NT2/D1 (cell line): ENCODE measurements around the gene DEUP1.

ENCODE experiments used
- DNase-seq: peaks from one replicate; pipeline ENCODE4 v3.0.0-alpha.2; 2011; ENCODE audit warnings: low read depth, low spot score
- H3K27me3 ChIP-seq: 2 replicates; pipeline ENCODE4 v1.6.0; 2011; ENCODE audit warnings: mild to moderate bottlenecking; ENCODE audit not compliant: insufficient read length, insufficient read depth
- H3K36me3 ChIP-seq: 2 replicates; pipeline ENCODE4 v1.6.1; 2011; ENCODE audit warnings: mild to moderate bottlenecking, low read length, mixed read lengths; ENCODE audit not compliant: insufficient read depth, insufficient read length
- H3K4me1 ChIP-seq: 2 replicates; pipeline ENCODE4 v1.5.1; 2011; ENCODE audit not compliant: insufficient read depth, insufficient read length
- H3K4me3 ChIP-seq: 2 replicates; pipeline ENCODE4 v1.5.1; 2011; ENCODE audit warnings: low read depth; ENCODE audit not compliant: insufficient read length
- H3K9ac ChIP-seq: 2 replicates; pipeline ENCODE4 v1.6.0; 2011; ENCODE audit warnings: low read depth; ENCODE audit not compliant: insufficient read length
- H3K9me3 ChIP-seq: 2 replicates; pipeline ENCODE4 v1.5.1; 2011; ENCODE audit warnings: mild to moderate bottlenecking, low read length; ENCODE audit not compliant: insufficient read depth
- SUZ12 ChIP-seq: IDR thresholded peaks from 2 replicates; pipeline ENCODE4 v1.6.1; 2011; ENCODE audit not compliant: insufficient read length, insufficient read depth; ENCODE audit errors: extremely low read depth
- YY1 ChIP-seq: IDR thresholded peaks from 2 replicates; pipeline ENCODE4 v1.6.1; 2011; ENCODE audit not compliant: insufficient read length, insufficient read depth
- ZNF274 ChIP-seq: IDR thresholded peaks from 2 replicates; pipeline ENCODE4 v1.6.1; 2011; ENCODE audit warnings: mild to moderate bottlenecking, low read depth, low read length

DEUP1 gene

GRCh38 chr11:93359396-93359795 is 28.9 kb downstream of the DEUP1 start:
- Histone ChIP-seq H3K36me3 (no peaks in the 10 kb centered on the region), H3K9me3 (no peaks in the 10 kb centered on the region; the same call in 1 of the 2 replicates), H3K4me3 (no peak overlapping the region), H3K4me1 (no peaks in the 10 kb centered on the region), H3K9ac (no peak overlapping the region), H3K27me3 (no peaks in the 10 kb centered on the region)
- TF ChIP-seq ZNF274 (no peak), YY1 (no peak), SUZ12 (no peak)
- DNase-seq: no peak

GRCh38 chr11:93361435-93361834 is 30.9 kb downstream of the DEUP1 start:
- TF ChIP-seq SUZ12 (no peak), ZNF274 (no peak), YY1 (no peak)

GRCh38 chr11:93368022-93368421 is 37.5 kb downstream of the DEUP1 start:
- Histone ChIP-seq H3K9ac (no peak overlapping the region), H3K4me1 (no peaks in the 10 kb centered on the region), H3K4me3 (no peak overlapping the region), H3K27me3 (no peaks in the 10 kb centered on the region), H3K9me3 (peaks cover 16% of the 10 kb centered on the region; the same call in 1 of the 2 replicates), H3K36me3 (no peaks in the 10 kb centered on the region)
- TF ChIP-seq SUZ12 (no peak), ZNF274 (no peak), YY1 (no peak)
- no peak for DNase-seq

More at GRCh38 chr11:93361435-93361834, 30.9 kb downstream of the DEUP1 start:
- H3K27me3 ChIP-seq: no peaks in the 10 kb centered on the region
- H3K4me3 ChIP-seq: no peak overlapping the region
- H3K4me1 ChIP-seq: no peaks in the 10 kb centered on the region
- H3K9me3 ChIP-seq: no peaks in the 10 kb centered on the region; the same call in 1 of the 2 replicates
- no peaks in the 10 kb centered on the region for H3K36me3 ChIP-seq
- no peak for DNase-seq
- H3K9ac ChIP-seq: no peak overlapping the region

- peaks cover 16% of the 10 kb centered on the region; the same call in 1 of the 2 replicates for H3K9me3 ChIP-seq
- TF ChIP-seq SUZ12: no peak
- no peak overlapping the region for H3K9ac ChIP-seq
- H3K4me1 ChIP-seq: no peaks in the 10 kb centered on the region
- no peak for DNase-seq
- H3K27me3 ChIP-seq: no peaks in the 10 kb centered on the region
- no peak overlapping the region for H3K4me3 ChIP-seq
- no peaks in the 10 kb centered on the region for H3K36me3 ChIP-seq
Observed at GRCh38 chr11:93370260-93370659, 39.7 kb downstream of the DEUP1 start.

- Histone ChIP-seq H3K4me1 (no peaks in the 10 kb centered on the region), H3K36me3 (no peaks in the 10 kb centered on the region), H3K9ac (no peak overlapping the region), H3K4me3 (no peak overlapping the region), H3K27me3 (no peaks in the 10 kb centered on the region), H3K9me3 (no peaks in the 10 kb centered on the region)
- TF ChIP-seq ZNF274 (no peak), SUZ12 (no peak), YY1 (no peak)
- no peak for DNase-seq
Observed at GRCh38 chr11:93389737-93390136, 59.2 kb downstream of the DEUP1 start.

- Histone ChIP-seq H3K9me3 (no peaks in the 10 kb centered on the region), H3K27me3 (no peaks in the 10 kb centered on the region), H3K4me3 (no peak overlapping the region), H3K4me1 (no peaks in the 10 kb centered on the region), H3K9ac (no peak overlapping the region), H3K36me3 (no peaks in the 10 kb centered on the region)
- no peak for TF ChIP-seq ZNF274
- TF ChIP-seq YY1: no peak
- TF ChIP-seq SUZ12: no peak
- DNase-seq: no peak
Observed at GRCh38 chr11:93392867-93393266, 62.3 kb downstream of the DEUP1 start.

GRCh38 chr11:93393386-93393785 is 62.8 kb downstream of the DEUP1 start:
- TF ChIP-seq SUZ12 (no peak), ZNF274 (no peak)
- DNase-seq: no peak
- no peaks in the 10 kb centered on the region for H3K4me1 ChIP-seq
- no peaks in the 10 kb centered on the region for H3K36me3 ChIP-seq
- H3K9ac ChIP-seq: no peak overlapping the region
- H3K4me3 ChIP-seq: no peak overlapping the region
- H3K9me3 ChIP-seq: no peaks in the 10 kb centered on the region
- H3K27me3 ChIP-seq: no peaks in the 10 kb centered on the region

GRCh38 chr11:93394488-93394887 is 63.9 kb downstream of the DEUP1 start:
- DNase-seq: no peak
- TF ChIP-seq SUZ12 (no peak), YY1 (no peak), ZNF274 (no peak)
- Histone ChIP-seq H3K9ac (no peak overlapping the region), H3K27me3 (no peaks in the 10 kb centered on the region), H3K9me3 (no peaks in the 10 kb centered on the region), H3K4me1 (no peaks in the 10 kb centered on the region), H3K4me3 (no peak overlapping the region), H3K36me3 (no peaks in the 10 kb centered on the region)
